SIG-M5 (cell line): ENCODE data around the gene MBLAC1.
A peak's percentile ranks its signal among the peaks of the same experiment; 100 is the strongest.

Experiments used
- DNase-seq: peaks from one replicate; lab custom pipeline; 2025; lab: John Stamatoyannopoulos, UW

Gene MBLAC1

GRCh38 chr7:100098913-100099312 lies 27.9 kb upstream of the MBLAC1 start:
- no peak for DNase-seq

DNA sequence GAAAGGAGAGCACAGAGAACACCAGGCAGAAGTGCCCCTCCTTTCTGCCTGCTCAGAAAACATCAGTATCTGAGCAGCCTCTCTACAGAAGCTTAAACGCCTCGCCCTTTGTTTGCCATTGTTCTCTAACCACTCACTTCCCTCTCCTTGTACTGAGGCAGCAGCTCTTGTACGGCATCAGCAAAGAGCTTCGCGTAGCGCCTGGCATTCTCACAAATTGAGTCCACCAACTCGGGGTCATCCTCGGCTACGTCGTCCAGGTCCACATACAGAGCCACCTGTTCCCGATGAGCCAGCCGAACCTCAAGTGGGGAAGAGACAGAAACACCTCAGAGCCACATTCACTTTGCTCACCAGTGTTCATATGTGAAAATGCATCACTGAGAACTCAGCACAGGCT lies 27.3 kb upstream of the MBLAC1 start:
- no peak for DNase-seq

GRCh38 chr7:100100420-100101015 lies 26.2 kb upstream of the MBLAC1 start:
- no peak for DNase-seq

DNA sequence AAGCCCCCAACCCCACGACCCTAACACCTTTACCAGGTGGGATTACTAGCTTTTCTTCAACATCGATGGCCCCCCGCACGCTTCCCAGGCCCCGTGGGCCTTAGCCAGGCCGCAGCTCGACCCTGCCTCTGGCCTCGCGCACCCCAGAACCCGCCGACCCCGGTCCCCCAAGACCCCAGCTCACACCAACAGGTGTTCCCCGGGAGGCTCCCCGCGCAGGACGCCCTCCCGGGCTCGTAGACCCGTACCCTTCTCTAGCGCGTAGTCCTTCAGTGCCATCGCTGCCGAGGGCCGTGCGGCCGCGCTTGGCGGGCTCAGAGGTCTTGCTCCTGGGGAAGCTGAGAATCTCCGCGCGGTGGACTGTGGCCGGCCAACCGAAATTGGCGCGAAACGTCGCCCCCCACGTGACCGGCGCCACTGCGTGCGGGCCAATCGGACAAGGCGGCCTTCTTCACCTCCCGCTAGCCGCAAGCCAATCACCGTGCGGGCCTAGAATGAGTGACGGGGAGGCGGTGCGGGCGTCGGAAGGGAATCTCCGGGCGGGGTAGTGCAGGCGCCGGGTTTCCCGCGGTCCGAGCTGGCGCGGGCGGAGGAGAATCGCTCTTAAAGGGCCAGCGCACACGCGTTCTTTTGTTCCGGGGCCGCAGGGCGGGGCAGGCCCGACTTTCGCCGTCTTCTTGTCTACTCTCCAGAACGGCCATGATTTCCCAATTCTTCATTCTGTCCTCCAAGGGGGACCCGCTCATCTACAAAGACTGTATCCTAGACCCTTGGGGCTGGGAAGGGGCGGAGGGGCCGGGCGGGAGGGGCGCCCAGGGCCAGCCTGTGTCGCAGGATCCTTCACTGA lies 25.5 kb upstream of the MBLAC1 start, which contains the start of the genes AP4M1 and MCM7:
Gene AP4M1, plus strand, starts transcription at position 628 of the 847 bp plus-strand sequence. Its CDS starts 72 bp downstream, at position 700.
Gene MCM7, minus strand, starts transcription at position 382 of the 847 bp plus-strand sequence. Its CDS starts 103 bp downstream, at position 279.
- peak; percentile 83 for DNase-seq

DNA sequence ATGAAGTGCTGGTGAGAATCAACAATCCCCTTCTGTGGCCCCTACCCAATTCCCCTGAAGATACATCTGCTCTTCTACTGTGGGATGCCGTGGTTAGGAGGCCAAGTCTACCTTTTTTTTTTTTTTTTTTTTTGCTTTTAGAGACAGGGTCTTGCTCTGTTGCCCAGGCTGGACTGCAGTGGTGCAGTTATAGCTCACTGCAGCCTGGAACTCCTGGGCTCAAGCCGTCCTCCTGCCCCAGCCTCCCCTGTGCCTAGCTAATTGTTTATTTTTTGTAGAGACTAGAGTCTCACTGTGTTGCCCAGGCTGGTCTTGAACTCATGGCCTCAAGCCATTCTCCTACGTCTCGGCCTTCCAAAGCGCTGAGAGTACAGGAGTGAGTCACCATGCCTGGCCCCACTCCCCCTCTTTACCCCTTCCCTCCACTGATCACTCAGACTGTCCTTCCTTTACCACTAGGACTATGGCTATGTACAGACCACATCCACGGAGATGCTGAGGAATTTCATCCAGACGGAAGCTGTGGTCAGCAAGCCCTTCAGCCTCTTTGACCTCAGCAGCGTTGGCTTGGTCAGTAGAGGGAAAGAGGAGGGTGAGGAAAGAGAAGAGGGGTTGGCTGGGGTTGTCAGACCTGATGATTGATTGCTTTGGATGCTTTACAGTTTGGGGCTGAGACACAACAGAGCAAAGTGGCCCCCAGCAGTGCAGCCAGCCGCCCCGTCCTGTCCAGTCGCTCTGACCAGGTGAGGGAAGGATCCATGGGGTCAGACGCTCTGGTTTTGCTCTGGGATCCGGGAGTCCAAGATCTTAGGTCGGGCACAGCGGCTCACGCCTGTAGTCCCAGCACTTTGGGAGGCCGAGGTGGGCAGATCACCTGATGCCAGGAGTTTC lies 23.6 kb upstream of the MBLAC1 start:
- no peak for DNase-seq

DNA sequence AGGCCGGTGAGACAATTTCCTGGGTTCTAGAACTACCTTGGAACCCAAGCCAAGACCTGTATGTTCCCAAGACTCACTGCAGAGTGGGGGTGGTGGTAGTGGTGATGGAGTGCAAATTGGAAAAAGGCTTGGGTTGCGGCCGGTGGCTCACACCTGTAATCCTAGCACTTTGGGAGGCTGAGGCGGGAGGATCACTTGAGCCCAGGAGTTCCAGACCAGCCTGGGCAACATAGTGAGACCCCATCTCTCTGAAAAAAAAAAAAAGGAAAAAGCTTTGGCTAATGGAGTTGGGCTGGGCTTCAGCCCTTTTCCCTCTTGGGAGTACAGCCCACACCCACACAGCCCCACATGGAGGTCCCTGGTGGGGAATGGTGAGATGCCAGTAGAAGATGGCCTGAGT lies 21.2 kb upstream of the MBLAC1 start:
- no peak for DNase-seq

- no peak for DNase-seq
Measured at GRCh38 chr7:100106633-100107032, 20.1 kb upstream of the MBLAC1 start.

DNA sequence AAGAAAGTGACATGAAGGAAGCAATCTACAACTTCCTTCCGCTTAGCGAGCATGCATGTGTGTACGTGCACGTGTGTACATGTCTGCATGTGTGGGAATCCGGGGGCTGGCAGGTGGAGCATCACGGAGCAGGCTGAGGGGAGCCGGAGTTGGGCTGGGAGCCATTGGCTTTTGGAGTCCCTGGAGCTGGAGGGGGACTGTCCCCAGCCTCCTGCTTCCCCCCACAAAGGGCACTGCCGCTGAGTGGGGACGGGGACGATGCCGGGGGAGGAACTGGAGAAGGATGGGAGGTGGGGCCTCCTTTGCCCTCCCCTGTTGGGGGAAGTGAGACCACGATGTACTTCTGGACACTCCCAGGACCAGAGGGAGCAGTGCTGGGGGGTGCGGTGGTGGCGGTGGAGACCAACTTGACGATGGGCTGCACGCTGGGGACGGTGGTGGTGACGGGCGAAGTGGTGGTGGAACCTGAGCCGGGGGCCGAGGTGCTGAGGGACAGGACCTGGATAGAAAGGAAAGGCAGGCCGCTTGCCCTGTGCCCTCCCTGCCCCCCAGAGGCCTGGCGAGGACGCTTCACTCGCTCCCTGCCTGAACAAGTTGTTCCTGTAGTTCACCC lies 19.5 kb upstream of the MBLAC1 start:
- DNase-seq: no peak

DNA sequence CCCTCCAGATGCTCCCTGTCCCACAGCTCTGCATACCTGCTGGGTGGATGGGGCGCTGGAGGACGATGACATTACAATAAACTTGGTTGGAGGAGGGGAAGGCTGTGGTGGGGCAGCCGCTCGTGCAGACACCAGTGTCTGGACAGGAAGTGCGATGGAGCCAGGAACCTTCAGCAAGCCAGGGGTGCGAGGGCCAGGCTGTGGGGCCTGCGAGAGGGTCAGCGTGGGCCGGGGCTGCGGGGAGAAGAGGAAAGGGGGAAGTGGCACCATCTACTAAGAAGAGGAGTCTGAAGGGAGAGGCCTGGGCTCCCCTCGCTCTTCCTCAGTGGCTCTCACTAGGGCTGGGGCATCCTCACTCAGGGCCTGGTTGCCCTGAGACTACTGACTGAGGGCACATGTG lies 18.9 kb upstream of the MBLAC1 start:
- DNase-seq: no peak

DNA sequence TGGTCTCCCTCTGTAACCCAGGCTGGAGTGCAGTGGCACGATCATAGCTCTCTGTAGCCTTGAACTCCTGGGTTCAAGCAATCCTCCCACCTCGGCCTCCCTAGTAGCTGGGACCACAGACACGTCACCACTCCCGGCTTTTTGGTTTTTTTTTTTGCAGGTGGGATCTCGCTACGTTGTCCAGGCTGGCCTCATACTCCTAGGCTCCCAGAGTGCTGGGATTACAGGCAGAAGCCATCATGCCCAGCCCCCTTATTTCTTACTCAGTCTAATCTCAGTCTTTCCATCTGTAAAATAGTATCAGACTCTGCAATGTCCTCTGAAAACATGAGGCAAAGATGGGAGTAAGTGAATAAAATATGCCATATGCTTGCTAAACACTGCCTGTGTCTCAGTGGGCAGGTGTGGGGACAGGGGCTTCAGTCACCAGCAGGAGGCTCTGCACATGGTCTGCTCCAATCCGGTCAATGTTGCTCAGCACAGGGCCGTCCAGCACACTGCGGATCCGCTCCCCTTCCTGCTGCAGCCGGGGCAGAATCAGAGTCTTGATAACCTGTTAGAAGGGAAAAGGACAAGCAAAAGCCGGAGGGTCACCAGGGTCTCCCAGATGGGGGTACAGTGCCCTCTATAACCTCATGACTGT lies 17.1 kb upstream of the MBLAC1 start:
- no peak for DNase-seq

DNA sequence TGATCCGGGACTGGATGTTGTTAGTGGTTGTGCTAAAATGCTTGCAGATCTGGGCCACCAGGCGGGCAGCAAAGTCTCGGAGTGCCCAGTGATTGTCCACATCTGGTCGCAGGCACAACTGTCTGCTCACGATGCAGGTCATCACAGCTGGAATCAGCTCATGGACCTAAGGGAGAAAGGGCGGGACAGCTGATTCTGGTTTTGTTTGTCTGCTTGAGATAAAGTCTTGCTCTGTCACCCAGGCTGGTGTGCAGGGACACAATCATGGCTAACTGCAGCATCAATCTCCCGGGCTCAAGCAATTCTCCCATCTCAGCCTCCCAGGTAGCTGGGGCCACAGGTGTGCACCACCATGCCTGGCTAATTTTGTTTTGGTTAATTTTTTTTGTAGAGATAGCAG lies 15.6 kb upstream of the MBLAC1 start:
- no peak for DNase-seq

GRCh38 chr7:100111914-100112313 lies 14.9 kb upstream of the MBLAC1 start:
- DNase-seq: no peak

- no peak for DNase-seq
Measured at GRCh38 chr7:100115026-100115425, 11.7 kb upstream of the MBLAC1 start.

- no peak for DNase-seq
Measured at GRCh38 chr7:100118388-100119071, 8.2 kb upstream of the MBLAC1 start.

DNA sequence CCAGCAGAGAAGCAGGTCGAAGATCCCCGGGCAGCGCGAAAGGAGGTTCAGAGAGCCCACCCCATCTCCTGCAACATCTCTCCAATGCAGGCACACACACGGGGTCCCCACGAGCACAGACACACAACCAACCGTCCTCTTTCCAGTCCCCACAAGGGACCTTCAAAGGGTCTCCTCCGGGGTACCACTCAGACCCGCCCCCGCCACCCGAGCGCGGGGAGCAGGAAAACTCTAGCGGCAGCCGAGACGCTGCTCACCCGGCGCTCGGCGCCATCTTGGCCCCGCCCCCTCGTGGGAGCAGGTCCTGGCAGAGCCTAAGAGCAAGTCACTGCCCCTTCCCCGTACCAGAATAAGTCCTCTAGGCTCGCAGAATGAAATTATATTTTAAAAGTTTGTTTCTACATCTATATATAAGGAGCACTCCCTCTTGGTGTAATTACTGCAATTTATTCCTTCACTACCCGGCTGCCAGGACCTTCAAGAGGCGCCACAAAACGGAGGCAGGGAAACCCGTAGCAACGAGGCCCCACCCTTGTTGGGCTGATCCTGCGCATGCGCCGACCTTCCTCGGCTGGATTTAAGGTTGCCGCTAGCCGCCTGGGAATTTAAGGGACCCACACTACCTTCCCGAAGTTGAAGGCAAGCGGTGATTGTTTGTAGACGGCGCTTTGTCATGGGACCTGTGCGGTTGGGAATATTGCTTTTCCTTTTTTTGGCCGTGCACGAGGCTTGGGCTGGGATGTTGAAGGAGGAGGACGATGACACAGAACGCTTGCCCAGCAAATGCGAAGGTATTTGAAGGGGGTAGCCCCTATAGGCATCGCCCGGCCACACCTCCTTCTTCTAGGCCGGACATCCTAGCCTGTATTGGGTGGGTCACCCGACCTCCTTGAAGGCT lies 7.4 kb upstream of the MBLAC1 start, which contains the start of the genes CNPY4 and TAF6:
Gene CNPY4, plus strand, starts transcription at position 563 of the 898 bp plus-strand sequence. Its CDS starts 111 bp downstream, at position 674.
Gene TAF6, minus strand, starts transcription at position 287 of the 898 bp plus-strand sequence. CDS start 5,149 bp downstream, outside the sequence.
- peak; percentile 57 for DNase-seq

- DNase-seq: no peak
Measured at GRCh38 chr7:100119970-100120732, 6.6 kb upstream of the MBLAC1 start.

DNA sequence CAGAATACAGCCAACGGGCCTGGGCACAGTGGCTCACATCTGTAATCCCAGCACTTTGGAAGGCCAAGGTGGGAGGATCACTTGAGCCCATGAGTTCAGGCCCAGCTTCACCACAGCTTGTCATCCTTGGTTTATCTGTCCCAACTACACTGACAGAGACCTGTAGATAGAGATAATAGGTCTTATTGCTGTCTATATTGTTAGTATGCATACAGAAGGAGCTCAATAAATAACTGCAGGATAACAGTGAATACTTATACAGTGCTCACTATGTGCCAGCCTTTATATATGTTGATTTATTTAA lies 6.1 kb upstream of the MBLAC1 start:
- no peak for DNase-seq

DNA sequence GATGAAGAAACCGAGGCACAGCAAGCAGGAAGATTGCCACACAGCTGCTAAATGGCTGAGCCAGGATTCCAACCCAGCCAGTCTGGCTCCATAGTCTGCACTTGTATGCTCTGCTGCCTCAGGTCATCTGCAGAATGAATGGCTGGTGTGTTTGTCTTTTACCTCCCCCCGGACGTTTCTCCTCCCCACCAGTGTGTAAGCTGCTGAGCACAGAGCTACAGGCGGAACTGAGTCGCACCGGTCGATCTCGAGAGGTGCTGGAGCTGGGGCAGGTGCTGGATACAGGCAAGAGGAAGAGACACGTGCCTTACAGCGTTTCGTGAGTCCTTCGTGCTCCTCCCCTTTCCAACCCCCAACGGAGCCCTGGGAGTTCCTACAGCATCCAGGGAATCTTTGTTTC lies 4.7 kb upstream of the MBLAC1 start:
- no peak for DNase-seq

GRCh38 chr7:100122568-100122967 lies 4.2 kb upstream of the MBLAC1 start:
- no peak for DNase-seq
